ENCODE data around the gene CCDC171.

CCDC171 gene

DNA sequence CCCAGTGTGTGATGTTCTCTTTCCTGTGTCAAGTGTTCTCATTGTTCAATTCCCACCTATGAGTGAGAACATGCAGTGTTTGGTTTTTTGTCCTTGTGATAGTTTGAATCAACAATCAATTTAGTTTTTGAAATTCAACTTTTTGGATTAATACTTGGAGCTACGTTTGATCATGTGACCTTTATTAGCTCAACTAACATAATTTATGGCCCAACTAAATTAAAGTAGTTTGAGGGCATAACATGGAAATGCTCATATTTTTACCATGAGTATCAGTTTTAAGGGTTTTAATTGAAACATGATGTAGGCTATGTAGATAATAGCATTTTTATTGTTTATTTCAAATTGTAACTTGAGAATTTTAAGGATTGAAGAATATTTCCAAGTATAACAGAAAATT lies 168.0 kb downstream of the CCDC171 start:
- no peaks in the 10 kb centered on the region for H3K36me3 ChIP-seq (ENCODE audit: control insufficient read depth in 5 of 5, insufficient read depth in 5 of 5, low read length in 5 of 5)
- H3K4me1 ChIP-seq (ENCODE audit: control insufficient read depth in 5 of 5, insufficient read depth in 5 of 5, low read length in 5 of 5), result no peaks in the 10 kb centered on the region
- H3K9me3 ChIP-seq (ENCODE audit: control insufficient read depth in 5 of 5, low read length in 5 of 5), result no peaks in the 10 kb centered on the region
- H3K9ac ChIP-seq (ENCODE audit: low read length in 5 of 5), result no peak overlapping the region
- no peaks in the 10 kb centered on the region for H3K27me3 ChIP-seq (ENCODE audit: control insufficient read depth in 5 of 5, insufficient read depth in 4 of 5, low read length in 5 of 5)
- no peak overlapping the region for H3K27ac ChIP-seq (ENCODE audit: low read depth, low read length)
- H3K4me3 ChIP-seq (ENCODE audit: low read depth in 1 of 5, low read length in 5 of 5), result no peak overlapping the region

DNA sequence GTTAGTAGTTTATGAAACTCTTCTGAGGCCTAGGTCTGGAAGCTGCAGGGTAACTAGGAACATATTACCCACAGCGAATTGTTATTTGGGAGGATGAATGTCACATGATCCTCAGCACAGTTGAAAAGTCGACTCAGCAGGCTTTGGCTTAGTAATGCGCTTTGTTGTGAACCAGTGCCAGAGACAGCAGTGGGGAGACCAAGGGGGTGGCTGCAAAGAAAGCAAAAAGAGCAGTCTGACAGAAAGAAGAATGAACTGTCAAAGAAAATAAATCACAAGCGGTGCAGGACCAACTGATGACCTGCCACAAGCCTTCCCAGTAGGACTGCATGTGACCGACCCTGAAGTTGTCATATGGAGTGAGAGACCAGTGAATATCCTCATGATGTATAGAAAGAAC lies 170.0 kb downstream of the CCDC171 start:
- Histone ChIP-seq H3K36me3 (ENCODE audit: control insufficient read depth in 5 of 5, insufficient read depth in 5 of 5, low read length in 5 of 5) (peaks cover 0 to under 1% (median 0%) of the 10 kb centered on the region in 5 donors), H3K9me3 (ENCODE audit: control insufficient read depth in 5 of 5, low read length in 5 of 5) (no peaks in the 10 kb centered on the region), H3K9ac (ENCODE audit: low read length in 5 of 5) (no peak overlapping the region), H3K27ac (ENCODE audit: low read depth, low read length) (no peak overlapping the region), H3K27me3 (ENCODE audit: control insufficient read depth in 5 of 5, insufficient read depth in 4 of 5, low read length in 5 of 5) (no peaks in the 10 kb centered on the region), H3K4me3 (ENCODE audit: low read depth in 1 of 5, low read length in 5 of 5) (no peak overlapping the region), H3K4me1 (ENCODE audit: control insufficient read depth in 5 of 5, insufficient read depth in 5 of 5, low read length in 5 of 5) (no peaks in the 10 kb centered on the region)

DNA sequence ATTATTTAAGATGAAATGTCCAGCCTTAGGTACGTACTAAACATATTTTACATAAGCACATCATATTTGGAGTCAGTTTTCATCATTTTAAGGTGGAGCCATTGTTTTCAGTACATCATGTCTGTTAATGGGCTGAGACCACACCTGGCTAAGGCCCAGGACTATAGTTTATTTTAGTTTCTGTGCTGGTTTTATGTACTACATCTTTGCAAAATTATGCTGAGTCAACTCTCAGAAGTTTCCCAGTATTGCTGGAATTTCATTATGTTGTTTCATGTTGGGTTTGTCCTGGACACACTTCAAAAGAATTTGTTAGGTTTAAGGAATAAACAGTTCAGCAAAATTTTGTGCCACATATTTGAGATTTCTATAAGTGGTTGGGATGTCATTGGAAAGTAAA lies 171.2 kb downstream of the CCDC171 start:
- Histone ChIP-seq H3K9me3 (ENCODE audit: control insufficient read depth in 5 of 5, low read length in 5 of 5) (no peaks in the 10 kb centered on the region), H3K9ac (ENCODE audit: low read length in 5 of 5) (no peak overlapping the region), H3K4me1 (ENCODE audit: control insufficient read depth in 5 of 5, insufficient read depth in 5 of 5, low read length in 5 of 5) (no peaks in the 10 kb centered on the region), H3K27me3 (ENCODE audit: control insufficient read depth in 5 of 5, insufficient read depth in 4 of 5, low read length in 5 of 5) (no peaks in the 10 kb centered on the region), H3K36me3 (ENCODE audit: control insufficient read depth in 5 of 5, insufficient read depth in 5 of 5, low read length in 5 of 5) (peaks cover 0 to 8% (median 0%) of the 10 kb centered on the region in 5 donors), H3K27ac (ENCODE audit: low read depth, low read length) (no peak overlapping the region), H3K4me3 (ENCODE audit: low read depth in 1 of 5, low read length in 5 of 5) (no peak overlapping the region)

DNA sequence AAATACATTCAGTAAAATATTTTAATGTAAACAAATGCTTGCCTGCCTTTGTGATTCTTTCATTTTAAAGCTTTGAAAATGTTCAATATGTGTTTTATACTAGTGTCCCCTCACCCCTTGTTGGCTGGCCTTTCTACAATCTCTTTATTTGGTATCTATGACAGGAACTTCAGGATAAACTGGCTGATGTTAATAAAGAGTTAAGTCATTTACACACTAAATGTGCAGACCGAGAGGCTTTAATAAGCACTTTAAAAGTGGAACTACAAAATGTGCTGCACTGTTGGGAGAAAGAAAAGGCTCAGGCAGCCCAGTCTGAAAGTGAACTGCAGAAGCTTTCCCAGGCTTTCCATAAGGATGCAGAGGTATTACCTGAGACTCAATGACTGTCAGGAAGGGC lies 171.8 kb downstream of the CCDC171 start:
- H3K9ac ChIP-seq (ENCODE audit: low read length in 5 of 5), result no peak overlapping the region
- H3K27me3 ChIP-seq (ENCODE audit: control insufficient read depth in 5 of 5, insufficient read depth in 4 of 5, low read length in 5 of 5), result no peaks in the 10 kb centered on the region
- peaks cover 0 to 8% (median 0%) of the 10 kb centered on the region in 5 donors for H3K36me3 ChIP-seq (ENCODE audit: control insufficient read depth in 5 of 5, insufficient read depth in 5 of 5, low read length in 5 of 5)
- H3K4me1 ChIP-seq (ENCODE audit: control insufficient read depth in 5 of 5, insufficient read depth in 5 of 5, low read length in 5 of 5), result no peaks in the 10 kb centered on the region
- no peaks in the 10 kb centered on the region for H3K9me3 ChIP-seq (ENCODE audit: control insufficient read depth in 5 of 5, low read length in 5 of 5)
- H3K4me3 ChIP-seq (ENCODE audit: low read depth in 1 of 5, low read length in 5 of 5), result no peak overlapping the region
- no peak overlapping the region for H3K27ac ChIP-seq (ENCODE audit: low read depth, low read length)

DNA sequence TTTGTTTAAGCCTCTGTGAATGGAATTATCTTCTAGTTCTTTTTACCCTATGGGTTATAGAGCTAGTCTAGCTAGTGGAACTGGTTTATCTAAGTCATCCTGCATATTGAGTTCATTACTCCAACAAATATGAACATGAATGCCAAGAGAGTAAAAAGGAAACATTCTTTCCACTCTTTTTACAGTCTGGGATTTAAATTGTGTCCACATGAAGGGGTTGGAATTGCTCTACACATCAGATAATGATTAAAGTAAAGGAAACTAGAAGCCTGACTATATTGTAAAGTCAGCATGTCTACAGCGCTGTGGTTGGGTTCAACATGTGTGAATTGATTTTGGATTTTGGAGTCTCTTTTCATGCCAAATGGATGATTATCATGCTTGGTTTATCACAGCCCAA lies 173.1 kb downstream of the CCDC171 start:
- Histone ChIP-seq H3K9ac (ENCODE audit: low read length in 5 of 5) (no peak overlapping the region), H3K4me1 (ENCODE audit: control insufficient read depth in 5 of 5, insufficient read depth in 5 of 5, low read length in 5 of 5) (no peaks in the 10 kb centered on the region), H3K27ac (ENCODE audit: low read depth, low read length) (no peak overlapping the region)

DNA sequence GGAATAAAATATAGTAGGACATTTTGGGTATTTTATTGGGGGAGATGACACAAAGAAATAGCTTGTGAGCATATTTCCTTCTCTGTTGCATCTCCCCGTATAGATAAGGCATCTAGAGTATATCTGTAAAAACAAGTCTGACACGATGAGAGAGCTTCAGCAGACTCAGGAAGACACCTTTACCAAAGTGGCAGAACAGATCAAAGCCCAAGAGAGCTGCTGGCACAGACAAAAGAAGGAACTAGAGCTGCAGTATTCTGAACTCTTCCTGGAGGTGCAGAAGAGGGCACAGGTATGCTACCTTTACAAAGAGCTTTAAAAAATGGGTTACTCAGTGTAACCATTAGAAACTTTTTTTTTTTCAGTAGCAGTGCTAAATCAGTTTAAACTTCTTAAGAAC lies 176.7 kb downstream of the CCDC171 start:
- Histone ChIP-seq H3K27me3 (ENCODE audit: control insufficient read depth in 5 of 5, insufficient read depth in 4 of 5, low read length in 5 of 5) (no peaks in the 10 kb centered on the region), H3K9me3 (ENCODE audit: control insufficient read depth in 5 of 5, low read length in 5 of 5) (no peaks in the 10 kb centered on the region), H3K27ac (ENCODE audit: low read depth, low read length) (no peak overlapping the region), H3K9ac (ENCODE audit: low read length in 5 of 5) (no peak overlapping the region), H3K36me3 (ENCODE audit: control insufficient read depth in 5 of 5, insufficient read depth in 5 of 5, low read length in 5 of 5) (peaks cover 0 to 12% (median 0%) of the 10 kb centered on the region in 5 donors), H3K4me3 (ENCODE audit: low read depth in 1 of 5, low read length in 5 of 5) (no peak overlapping the region), H3K4me1 (ENCODE audit: control insufficient read depth in 5 of 5, insufficient read depth in 5 of 5, low read length in 5 of 5) (no peaks in the 10 kb centered on the region)

More for the DNA sequence above, 173.1 kb downstream of the CCDC171 start:
- H3K36me3 ChIP-seq (ENCODE audit: control insufficient read depth in 5 of 5, insufficient read depth in 5 of 5, low read length in 5 of 5), result peaks cover 0 to 8% (median 0%) of the 10 kb centered on the region in 5 donors
- no peak overlapping the region for H3K4me3 ChIP-seq (ENCODE audit: low read depth in 1 of 5, low read length in 5 of 5)
- no peaks in the 10 kb centered on the region for H3K9me3 ChIP-seq (ENCODE audit: control insufficient read depth in 5 of 5, low read length in 5 of 5)
- no peaks in the 10 kb centered on the region for H3K27me3 ChIP-seq (ENCODE audit: control insufficient read depth in 5 of 5, insufficient read depth in 4 of 5, low read length in 5 of 5)

DNA sequence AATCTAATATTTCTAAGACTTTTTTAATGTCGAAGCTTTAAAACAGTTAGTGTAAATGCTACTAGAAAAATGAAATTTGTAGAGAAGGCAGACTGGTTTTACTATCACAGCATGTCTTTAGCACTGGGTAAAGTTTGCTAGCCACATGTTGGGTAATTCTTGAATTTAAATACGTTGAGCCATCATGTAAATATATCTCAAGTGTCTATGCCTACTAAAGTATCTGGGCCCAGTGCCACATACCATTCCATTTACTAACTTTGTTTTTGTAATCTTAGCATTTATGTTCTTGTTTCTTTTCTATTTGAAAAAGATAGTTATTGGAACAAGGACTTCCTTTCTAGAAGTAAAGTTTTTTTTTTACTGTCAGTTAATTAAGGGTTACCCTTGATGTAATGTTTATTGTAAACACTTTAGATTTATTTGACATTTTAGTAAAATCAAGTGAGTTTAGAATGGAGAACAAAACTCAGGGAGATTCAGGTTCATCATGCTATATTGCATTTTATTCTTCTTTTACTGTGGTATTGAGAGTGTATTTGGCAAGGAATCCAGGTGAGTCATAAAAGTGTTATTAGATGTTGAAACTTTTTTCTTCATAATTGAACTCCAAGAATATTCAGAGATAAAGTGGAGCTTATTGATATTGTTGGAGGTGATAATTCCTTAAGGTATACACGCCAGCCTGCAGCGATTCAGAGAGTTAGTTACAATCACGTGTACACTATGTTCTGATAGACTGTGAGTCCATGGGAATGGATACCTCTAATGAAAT lies 182.4 kb downstream of the CCDC171 start:
- Histone ChIP-seq H3K4me1 (ENCODE audit: control insufficient read depth in 5 of 5, insufficient read depth in 5 of 5, low read length in 5 of 5) (peaks cover 0 to 13% (median 0%) of the 10 kb centered on the region in 5 donors), H3K9me3 (ENCODE audit: control insufficient read depth in 5 of 5, low read length in 5 of 5) (no peaks in the 10 kb centered on the region), H3K9ac (ENCODE audit: low read length in 5 of 5) (no peak overlapping the region), H3K27me3 (ENCODE audit: control insufficient read depth in 5 of 5, insufficient read depth in 4 of 5, low read length in 5 of 5) (no peaks in the 10 kb centered on the region), H3K27ac (ENCODE audit: low read depth, low read length) (no peak overlapping the region), H3K36me3 (ENCODE audit: control insufficient read depth in 5 of 5, insufficient read depth in 5 of 5, low read length in 5 of 5) (peaks cover 0 to 5% (median 0%) of the 10 kb centered on the region in 5 donors), H3K4me3 (ENCODE audit: low read depth in 1 of 5, low read length in 5 of 5) (no peak overlapping the region)

DNA sequence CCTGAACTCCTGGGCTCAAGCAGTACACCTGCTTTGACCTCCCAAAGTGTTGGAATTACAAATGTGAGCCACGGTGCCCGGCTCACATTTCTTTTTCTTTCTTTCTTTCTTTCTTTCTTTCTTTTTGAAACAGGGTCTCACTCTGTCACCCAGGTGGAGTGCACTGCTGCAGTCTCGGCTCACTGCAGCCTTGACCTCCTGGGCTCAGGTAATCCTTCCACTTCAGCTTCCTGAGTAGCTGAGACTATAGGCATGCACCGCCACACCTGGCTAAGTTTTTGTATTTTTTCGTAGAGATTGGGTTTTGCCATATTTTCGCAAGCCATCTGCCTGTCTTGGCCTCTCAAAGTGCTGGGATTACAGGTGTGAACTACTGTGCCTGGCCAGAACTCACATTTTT lies 183.7 kb downstream of the CCDC171 start:
- Histone ChIP-seq H3K9ac (ENCODE audit: low read length in 5 of 5) (no peak overlapping the region), H3K36me3 (ENCODE audit: control insufficient read depth in 5 of 5, insufficient read depth in 5 of 5, low read length in 5 of 5) (no peaks in the 10 kb centered on the region), H3K27ac (ENCODE audit: low read depth, low read length) (no peak overlapping the region), H3K9me3 (ENCODE audit: control insufficient read depth in 5 of 5, low read length in 5 of 5) (no peaks in the 10 kb centered on the region), H3K27me3 (ENCODE audit: control insufficient read depth in 5 of 5, insufficient read depth in 4 of 5, low read length in 5 of 5) (no peaks in the 10 kb centered on the region), H3K4me3 (ENCODE audit: low read depth in 1 of 5, low read length in 5 of 5) (no peak overlapping the region), H3K4me1 (ENCODE audit: control insufficient read depth in 5 of 5, insufficient read depth in 5 of 5, low read length in 5 of 5) (peaks cover 0 to 13% (median 0%) of the 10 kb centered on the region in 5 donors)

DNA sequence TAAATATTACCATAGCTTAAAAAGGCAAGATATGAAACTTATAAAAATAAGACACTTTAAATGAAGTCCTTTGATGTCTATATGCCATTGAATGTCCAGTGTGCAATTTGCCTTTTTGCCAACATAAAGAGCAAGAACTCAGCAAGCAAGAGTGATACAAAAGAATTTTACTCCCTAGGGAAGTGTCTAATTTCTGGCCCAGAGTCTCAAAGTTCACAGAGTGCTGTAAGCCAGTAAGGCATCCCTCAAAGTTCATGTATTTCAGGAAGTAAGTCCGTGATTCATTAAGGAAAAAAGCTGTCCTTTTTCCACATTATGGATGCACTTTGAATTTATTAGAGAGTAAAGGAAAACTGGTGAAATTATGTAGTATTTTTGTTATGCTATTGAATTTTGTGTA lies 185.2 kb downstream of the CCDC171 start:
- H3K27ac ChIP-seq (ENCODE audit: low read depth, low read length), result no peak overlapping the region

DNA sequence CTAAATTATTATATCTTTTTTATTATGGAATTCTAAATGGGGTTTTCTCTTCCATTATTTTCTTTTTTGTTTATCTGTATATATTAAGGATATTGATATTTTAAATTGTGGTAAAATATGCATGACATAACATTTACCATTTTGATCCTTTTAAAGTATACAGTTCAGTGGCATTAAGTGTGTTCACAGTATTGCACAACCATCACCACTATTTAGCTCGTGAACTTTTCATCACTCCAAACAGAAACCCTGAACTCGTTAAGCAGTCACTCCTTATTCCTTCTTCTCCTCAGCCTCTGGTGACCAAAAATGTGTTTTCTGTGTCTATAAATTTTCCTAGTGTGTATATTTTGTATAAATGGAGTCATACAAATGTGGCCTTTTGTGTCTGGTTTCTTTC lies 188.2 kb downstream of the CCDC171 start:
- Histone ChIP-seq H3K27me3 (ENCODE audit: control insufficient read depth in 5 of 5, insufficient read depth in 4 of 5, low read length in 5 of 5) (no peaks in the 10 kb centered on the region), H3K4me1 (ENCODE audit: control insufficient read depth in 5 of 5, insufficient read depth in 5 of 5, low read length in 5 of 5) (peaks cover 0 to 7% (median 0%) of the 10 kb centered on the region in 5 donors), H3K27ac (ENCODE audit: low read depth, low read length) (no peak overlapping the region), H3K9me3 (ENCODE audit: control insufficient read depth in 5 of 5, low read length in 5 of 5) (no peaks in the 10 kb centered on the region), H3K36me3 (ENCODE audit: control insufficient read depth in 5 of 5, insufficient read depth in 5 of 5, low read length in 5 of 5) (peaks cover 0 to 3% (median 0%) of the 10 kb centered on the region in 5 donors), H3K9ac (ENCODE audit: low read length in 5 of 5) (no peak overlapping the region), H3K4me3 (ENCODE audit: low read depth in 1 of 5, low read length in 5 of 5) (no peak overlapping the region)

More for the DNA sequence above, 185.2 kb downstream of the CCDC171 start:
- no peak overlapping the region for H3K9ac ChIP-seq (ENCODE audit: low read length in 5 of 5)
- H3K9me3 ChIP-seq (ENCODE audit: control insufficient read depth in 5 of 5, low read length in 5 of 5), result no peaks in the 10 kb centered on the region
- H3K36me3 ChIP-seq (ENCODE audit: control insufficient read depth in 5 of 5, insufficient read depth in 5 of 5, low read length in 5 of 5), result no peaks in the 10 kb centered on the region
- H3K4me3 ChIP-seq (ENCODE audit: low read depth in 1 of 5, low read length in 5 of 5), result no peak overlapping the region
- peaks cover 0 to 13% (median 0%) of the 10 kb centered on the region in 5 donors for H3K4me1 ChIP-seq (ENCODE audit: control insufficient read depth in 5 of 5, insufficient read depth in 5 of 5, low read length in 5 of 5)
- H3K27me3 ChIP-seq (ENCODE audit: control insufficient read depth in 5 of 5, insufficient read depth in 4 of 5, low read length in 5 of 5), result no peaks in the 10 kb centered on the region

All from subcutaneous abdominal adipose tissue (tissue), 5 donors.